NB4 (cell line): ENCODE results near the gene DSG3.

Experiments
- DNase-seq: peaks from one replicate; pipeline ENCODE4 v3.0.0; 2010; ENCODE audit warnings: low read depth
- H3K4me3 ChIP-seq: one replicate; pipeline ENCODE4 v1.5.1; 2011; ENCODE audit warnings: mild to moderate bottlenecking, low read depth, low read length, moderate library complexity
- MYC ChIP-seq: IDR thresholded peaks from 2 replicates; pipeline ENCODE4 v1.6.1; 2011; ENCODE audit warnings: low read depth, low read length
- POLR2A ChIP-seq: IDR thresholded peaks from 2 replicates; pipeline ENCODE4 v1.6.1; 2011; ENCODE audit warnings: mild to moderate bottlenecking; ENCODE audit not compliant: insufficient read length; ENCODE audit errors: extremely low read depth
- TF ChIP-seq, protein P1 (sequence below): IDR thresholded peaks from 2 replicates; pipeline ENCODE4 v1.6.1; 2011; ENCODE audit warnings: low read depth, low read length
- TF ChIP-seq, protein P2 (sequence below): IDR thresholded peaks from one replicate; pipeline ENCODE4 v1.5.1; 2012; ENCODE audit warnings: low read depth, low read length

The DSG3 gene

DNA sequence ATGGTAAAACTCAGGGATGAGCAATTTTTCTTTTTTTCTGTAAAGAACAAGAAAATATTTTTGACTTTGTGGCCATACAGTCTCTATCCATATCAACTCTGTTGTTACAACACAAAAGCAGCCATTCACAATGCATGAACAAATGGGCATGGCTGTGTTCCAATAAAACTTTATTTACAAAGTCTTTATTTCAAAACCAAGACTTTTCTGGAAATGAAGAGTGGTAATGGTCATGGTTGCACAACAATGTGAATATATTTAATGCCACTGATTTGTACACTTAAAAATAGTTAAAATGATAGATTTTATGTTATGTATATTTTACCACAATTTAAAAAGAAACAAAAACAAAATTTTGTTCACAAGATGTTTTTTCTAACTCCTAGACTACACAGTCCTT, 1.6 kb upstream of the DSG3 start:
- H3K4me3 ChIP-seq = no peak overlapping the region
- no peak for DNase-seq
- TF ChIP-seq MYC (no peak), POLR2A (no peak)
- TF ChIP-seq, protein P1, sequence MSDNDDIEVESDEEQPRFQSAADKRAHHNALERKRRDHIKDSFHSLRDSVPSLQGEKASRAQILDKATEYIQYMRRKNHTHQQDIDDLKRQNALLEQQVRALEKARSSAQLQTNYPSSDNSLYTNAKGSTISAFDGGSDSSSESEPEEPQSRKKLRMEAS = no peak
- TF ChIP-seq, protein P2, sequence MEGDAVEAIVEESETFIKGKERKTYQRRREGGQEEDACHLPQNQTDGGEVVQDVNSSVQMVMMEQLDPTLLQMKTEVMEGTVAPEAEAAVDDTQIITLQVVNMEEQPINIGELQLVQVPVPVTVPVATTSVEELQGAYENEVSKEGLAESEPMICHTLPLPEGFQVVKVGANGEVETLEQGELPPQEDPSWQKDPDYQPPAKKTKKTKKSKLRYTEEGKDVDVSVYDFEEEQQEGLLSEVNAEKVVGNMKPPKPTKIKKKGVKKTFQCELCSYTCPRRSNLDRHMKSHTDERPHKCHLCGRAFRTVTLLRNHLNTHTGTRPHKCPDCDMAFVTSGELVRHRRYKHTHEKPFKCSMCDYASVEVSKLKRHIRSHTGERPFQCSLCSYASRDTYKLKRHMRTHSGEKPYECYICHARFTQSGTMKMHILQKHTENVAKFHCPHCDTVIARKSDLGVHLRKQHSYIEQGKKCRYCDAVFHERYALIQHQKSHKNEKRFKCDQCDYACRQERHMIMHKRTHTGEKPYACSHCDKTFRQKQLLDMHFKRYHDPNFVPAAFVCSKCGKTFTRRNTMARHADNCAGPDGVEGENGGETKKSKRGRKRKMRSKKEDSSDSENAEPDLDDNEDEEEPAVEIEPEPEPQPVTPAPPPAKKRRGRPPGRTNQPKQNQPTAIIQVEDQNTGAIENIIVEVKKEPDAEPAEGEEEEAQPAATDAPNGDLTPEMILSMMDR = no peak

DNA sequence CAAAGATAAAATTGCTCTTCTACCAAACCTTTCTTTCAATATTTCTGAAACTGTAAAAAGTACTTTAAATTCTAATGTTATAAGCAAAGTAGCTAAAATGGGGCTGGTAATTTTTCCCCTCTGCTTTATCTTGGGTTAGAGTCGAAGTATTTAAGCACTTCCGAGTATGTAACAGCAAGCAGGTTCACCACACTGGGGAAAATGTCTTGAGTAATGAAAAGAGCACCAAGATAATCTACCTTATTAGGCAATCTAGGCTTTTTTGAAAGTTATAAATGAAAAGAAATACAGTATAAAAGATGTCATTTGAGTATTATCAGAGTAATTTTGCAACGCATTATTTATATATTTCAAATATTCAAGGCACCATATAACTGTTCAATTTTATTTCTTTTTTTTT, 687 bp upstream of the DSG3 start:
- DNase-seq = no peak
- TF ChIP-seq, protein P2 = no peak
- no peak for TF ChIP-seq MYC
- TF ChIP-seq, protein P1 = no peak
- no peak overlapping the region for H3K4me3 ChIP-seq

DNA sequence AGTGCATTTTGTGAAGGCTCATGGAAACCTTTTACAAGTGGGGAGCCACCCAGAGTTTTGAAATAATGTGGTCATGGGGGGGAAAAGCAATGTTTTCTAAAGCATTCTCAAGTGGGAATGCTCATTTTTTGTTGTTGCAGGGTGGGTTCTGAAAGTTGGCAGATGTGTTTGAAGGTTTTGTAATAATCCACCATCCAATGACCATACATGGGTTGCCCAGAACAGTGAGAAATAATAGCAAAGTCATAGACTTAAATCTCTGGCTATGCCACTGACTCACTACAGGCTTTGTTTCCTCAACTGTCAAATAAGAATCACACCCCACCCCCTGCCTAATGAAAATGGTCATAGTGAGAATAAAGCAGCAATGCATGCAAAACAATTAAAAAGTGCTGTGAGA, 2.9 kb downstream of the DSG3 start:
- no peak for DNase-seq
- TF ChIP-seq, protein P1 = no peak
- TF ChIP-seq POLR2A (no peak), MYC (no peak)
- TF ChIP-seq, protein P2 = no peak
- no peak overlapping the region for H3K4me3 ChIP-seq

DNA sequence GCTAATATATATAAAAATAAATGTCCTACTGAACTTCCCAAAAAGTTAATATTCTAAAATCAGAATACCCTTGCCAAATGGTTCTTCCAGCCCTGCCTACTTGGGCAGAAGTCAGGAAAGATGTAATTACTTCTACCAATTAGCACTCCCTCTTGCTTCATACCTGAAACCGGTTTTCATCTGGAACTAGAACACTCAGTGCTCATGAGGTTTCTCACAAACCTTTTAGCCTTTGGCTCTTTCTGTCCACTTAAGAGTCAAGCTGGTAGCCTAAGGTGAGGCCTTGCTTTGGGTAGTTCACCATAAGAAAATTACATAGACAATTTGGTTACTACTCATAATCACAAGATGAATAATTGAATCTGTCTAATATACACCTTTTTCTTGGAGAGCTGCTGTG, 4.1 kb downstream of the DSG3 start:
- no peak overlapping the region for H3K4me3 ChIP-seq
- no peak for DNase-seq
- TF ChIP-seq POLR2A (no peak), MYC (no peak)
- TF ChIP-seq, protein P2 = no peak
- TF ChIP-seq, protein P1 = no peak

DNA sequence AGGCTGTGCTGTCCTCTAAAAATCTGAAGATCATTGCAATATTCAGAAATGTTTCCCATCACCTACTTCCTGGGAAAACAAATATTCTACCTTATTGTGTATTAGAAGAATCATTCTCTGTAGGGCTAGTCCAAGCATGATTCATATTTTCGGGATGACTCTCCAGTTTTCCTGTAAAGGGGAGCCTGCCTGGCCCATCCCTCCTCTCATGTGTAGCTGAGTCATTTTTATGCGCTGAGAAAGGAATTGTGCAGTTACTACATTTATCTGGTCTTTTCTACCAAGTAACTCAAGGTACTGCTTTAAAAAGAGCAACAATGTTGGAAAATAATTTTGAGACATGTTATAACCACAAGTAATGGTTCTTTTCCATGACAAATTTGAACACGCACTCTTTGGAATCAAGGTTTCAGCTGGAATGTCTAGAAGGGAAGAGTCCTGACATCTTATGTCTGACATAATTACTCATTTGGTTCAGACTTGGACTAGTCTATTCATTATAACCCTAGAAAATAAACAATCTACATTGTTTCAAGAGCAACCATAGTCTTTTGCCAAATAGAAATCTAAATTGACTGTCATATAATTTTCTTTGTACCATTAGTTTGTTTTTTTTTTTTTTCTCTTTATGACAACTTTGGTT, 6.6 kb downstream of the DSG3 start:
- TF ChIP-seq, protein P1 = no peak
- TF ChIP-seq POLR2A = no peak
- TF ChIP-seq MYC = no peak
- TF ChIP-seq, protein P2 = no peak
- DNase-seq = no peak
- no peak overlapping the region for H3K4me3 ChIP-seq

DNA sequence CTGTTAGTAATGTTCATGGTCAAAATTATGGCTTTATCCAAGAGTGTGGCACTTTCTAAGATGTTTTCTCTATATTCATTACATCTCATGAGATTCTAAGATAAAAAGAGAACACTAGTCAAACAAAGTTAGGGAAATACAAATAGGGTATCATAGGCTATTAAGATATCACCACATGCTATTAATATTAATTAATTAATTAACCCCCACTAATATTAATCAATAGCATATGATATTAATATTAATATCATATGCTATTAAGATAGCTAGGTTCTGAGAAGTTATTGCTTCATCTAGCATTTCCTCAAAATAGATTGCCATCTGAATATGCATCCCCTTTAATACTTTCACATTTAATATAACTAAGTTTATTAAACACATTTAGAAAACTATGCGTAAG, 22.1 kb downstream of the DSG3 start:
- H3K4me3 ChIP-seq = no peak overlapping the region
- TF ChIP-seq MYC (no peak), POLR2A (no peak)
- TF ChIP-seq, protein P1 = no peak
- TF ChIP-seq, protein P2 = no peak
- no peak for DNase-seq
